AG04449 (cell line): ENCODE data around the gene RBM8A.
"Not testable (repeated sequence)": the region's sequence is repeated elsewhere in the genome, so short reads cannot be mapped to it uniquely, and the experiment has no call there.

Experiments used
- CTCF ChIA-PET: fragments of 350-600 bp; formaldehyde crosslinking; extraction: SDS; loops from one replicate; lab custom pipeline; 2021; ENCODE audit warnings: antibody characterized with exemption; lab: Yijun Ruan, JAX
- POLR2A ChIA-PET: fragments of 400-600, 350-600 bp; formaldehyde crosslinking; extraction: SDS; loops from one replicate; lab custom pipeline; 2020; ENCODE audit warnings: antibody characterized with exemption, inconsistent platforms; lab: Yijun Ruan, JAX
- DNase-seq: peaks from one replicate; pipeline ENCODE4 v3.0.0-alpha.2; 2010; ENCODE audit warnings: low read depth, low spot score
- H3K4me3 ChIP-seq: 2 replicates; pipeline ENCODE4 v1.5.1; 2011; ENCODE audit warnings: low read depth, mild to moderate bottlenecking, control low read depth, low read length
- TF ChIP-seq, protein P1 (sequence below): IDR thresholded peaks from one replicate; pipeline ENCODE4 v1.5.1; 2011; ENCODE audit warnings: mild to moderate bottlenecking, moderate library complexity, low read length, control low read depth, inconsistent platforms; ENCODE audit not compliant: insufficient read depth; ENCODE audit errors: missing control alignments

Gene RBM8A

GRCh38 chr1:145942871-145943270 is 15.6 kb upstream of the RBM8A start:
- CTCF ChIA-PET: interaction anchor here (0.7 to 1.4 kb wide), 5 partner anchors 12 to 51 kb away, joined by 3 to 5 read pairs (median 4); no protein-coding TSS in a partner anchor

GRCh38 chr1:145942405-145942804 is 15.1 kb upstream of the RBM8A start:
- ChIA-PET CTCF (interaction anchor here (0.7 to 1.4 kb wide), 5 partner anchors 12 to 51 kb away, joined by 3 to 5 read pairs (median 4); no protein-coding TSS in a partner anchor), POLR2A (interaction anchor here (1.2 kb wide), 2 partner anchors 13 to 15 kb away, joined by 3 to 4 read pairs; partner anchors contain the start of gene RBM8A)
- H3K4me3 ChIP-seq: no peak overlapping the region
- TF ChIP-seq, protein P1, sequence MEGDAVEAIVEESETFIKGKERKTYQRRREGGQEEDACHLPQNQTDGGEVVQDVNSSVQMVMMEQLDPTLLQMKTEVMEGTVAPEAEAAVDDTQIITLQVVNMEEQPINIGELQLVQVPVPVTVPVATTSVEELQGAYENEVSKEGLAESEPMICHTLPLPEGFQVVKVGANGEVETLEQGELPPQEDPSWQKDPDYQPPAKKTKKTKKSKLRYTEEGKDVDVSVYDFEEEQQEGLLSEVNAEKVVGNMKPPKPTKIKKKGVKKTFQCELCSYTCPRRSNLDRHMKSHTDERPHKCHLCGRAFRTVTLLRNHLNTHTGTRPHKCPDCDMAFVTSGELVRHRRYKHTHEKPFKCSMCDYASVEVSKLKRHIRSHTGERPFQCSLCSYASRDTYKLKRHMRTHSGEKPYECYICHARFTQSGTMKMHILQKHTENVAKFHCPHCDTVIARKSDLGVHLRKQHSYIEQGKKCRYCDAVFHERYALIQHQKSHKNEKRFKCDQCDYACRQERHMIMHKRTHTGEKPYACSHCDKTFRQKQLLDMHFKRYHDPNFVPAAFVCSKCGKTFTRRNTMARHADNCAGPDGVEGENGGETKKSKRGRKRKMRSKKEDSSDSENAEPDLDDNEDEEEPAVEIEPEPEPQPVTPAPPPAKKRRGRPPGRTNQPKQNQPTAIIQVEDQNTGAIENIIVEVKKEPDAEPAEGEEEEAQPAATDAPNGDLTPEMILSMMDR: no peak
- no peak for DNase-seq

More at GRCh38 chr1:145942871-145943270, 15.6 kb upstream of the RBM8A start:
- no peak for DNase-seq
- TF ChIP-seq, protein P1: no peak
- POLR2A ChIA-PET: interaction anchor here (1.2 kb wide), 2 partner anchors 13 to 15 kb away, joined by 3 to 4 read pairs; partner anchors contain the start of gene RBM8A
- H3K4me3 ChIP-seq: no peak overlapping the region

DNA sequence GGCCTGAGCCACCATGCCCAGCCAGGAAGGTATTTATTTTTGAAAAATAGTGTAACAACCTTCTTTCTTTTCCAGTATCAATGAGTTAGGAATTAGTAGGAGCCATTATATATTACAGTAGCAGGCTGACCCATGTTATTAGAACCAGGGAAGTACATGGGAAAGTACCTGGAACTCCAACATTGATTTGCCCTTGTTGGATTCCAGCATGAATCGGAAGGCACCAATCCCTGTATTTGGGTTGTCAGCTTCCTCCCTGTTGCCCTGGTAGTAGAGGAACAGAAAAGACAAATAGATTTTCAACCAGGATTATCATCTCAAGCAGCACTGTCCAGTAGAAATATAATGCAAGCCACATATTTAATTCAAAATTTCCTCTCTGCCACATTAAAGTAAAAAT is 10.2 kb upstream of the RBM8A start:
- ChIA-PET CTCF (interaction anchor here (0.8 to 1.9 kb wide), 2 partner anchors 10 to 24 kb away, joined by 3 to 6 read pairs; partner anchors contain the start of gene RBM8A), POLR2A (no interaction called here)
- no peak overlapping the region for H3K4me3 ChIP-seq
- DNase-seq: no peak
- TF ChIP-seq, protein P1: no peak

GRCh38 chr1:145936247-145936646 is 9.0 kb upstream of the RBM8A start:
- DNase-seq: no peak
- TF ChIP-seq, protein P1: no peak
- POLR2A ChIA-PET: interaction anchor here (0.7 to 1.3 kb wide), 2 partner anchors 19 to 22 kb away, joined by 4 read pairs; partner anchors contain the start of gene LIX1L
- CTCF ChIA-PET: interaction anchor here (0.9 to 1.9 kb wide), 3 partner anchors 9 to 45 kb away, joined by 4 to 6 read pairs (median 4); partner anchors contain the start of genes ITGA10 and RBM8A
- H3K4me3 ChIP-seq: no peak overlapping the region

GRCh38 chr1:145935708-145936107 is 8.4 kb upstream of the RBM8A start:
- ChIA-PET CTCF (interaction anchor here (0.9 to 1.9 kb wide), 3 partner anchors 8 to 44 kb away, joined by 4 to 6 read pairs (median 4); partner anchors contain the start of genes ITGA10 and RBM8A), POLR2A (interaction anchor here (0.7 to 1.3 kb wide), 2 partner anchors 19 to 22 kb away, joined by 4 read pairs; partner anchors contain the start of gene LIX1L)
- H3K4me3 ChIP-seq: no peak overlapping the region
- TF ChIP-seq, protein P1: no peak
- no peak for DNase-seq

DNA sequence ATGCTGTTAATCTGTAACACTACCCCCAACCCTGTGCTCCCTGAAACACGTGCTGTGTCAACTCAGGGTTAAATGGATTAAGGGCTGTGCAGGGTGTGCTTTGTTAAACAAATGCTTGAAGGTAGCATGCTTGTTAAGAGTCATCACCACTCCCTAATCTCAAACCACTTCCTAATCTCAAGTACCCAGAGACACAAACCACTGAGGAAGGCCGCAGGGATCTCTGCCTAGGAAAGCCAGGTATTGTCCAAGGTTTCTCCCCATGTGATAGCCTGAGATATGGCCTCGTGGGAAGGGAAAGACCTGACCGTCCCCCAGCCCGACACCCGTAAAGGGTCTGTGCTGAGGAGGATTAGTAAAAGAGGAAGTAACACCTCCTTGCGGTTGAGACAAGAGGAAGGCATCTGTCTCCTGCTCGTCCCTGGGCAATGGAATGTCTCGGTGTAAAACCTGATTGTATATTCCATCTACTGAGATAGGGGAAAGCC is 5.3 kb upstream of the RBM8A start:
- H3K4me3 ChIP-seq, DNase-seq, POLR2A ChIA-PET: not testable (repeated sequence)
- CTCF ChIA-PET: interaction anchor here (1.1 to 2.2 kb wide), 2 partner anchors 13 to 23 kb away, joined by 4 to 5 read pairs; partner anchors contain the start of genes ITGA10 and PEX11B
